Suprapubic skin (tissue), 4 donors: ENCODE measurements around the gene GEN1.

Experiments used
- POLR2A ChIP-seq, 2 donors: fragments of 450-650 bp; IDR thresholded peaks; one replicate each; pipeline ENCODE4 v1.6.1; 2017; ENCODE audit warnings: antibody characterized with exemption in 2 of 2, mild to moderate bottlenecking in 2 of 2, moderate library complexity in 2 of 2
- POLR2AphosphoS5 ChIP-seq, 3 donors: sonication (generic); formaldehyde crosslinking; IDR thresholded peaks; one replicate each; pipeline ENCODE4 v1.6.1; 2017; ENCODE audit warnings: antibody characterized with exemption in 3 of 3
- TF ChIP-seq, protein P1 (sequence below), 2 donors: fragments of 200-600 bp in 1 of 2; fragments of 450-650 bp in 1 of 2; sonication (generic) in 1 of 2; IDR thresholded peaks; one replicate each; pipeline ENCODE4 v1.5.1; 2016 to 2019; ENCODE audit warnings: antibody characterized with exemption in 2 of 2, mild to moderate bottlenecking in 1 of 2, moderate library complexity in 1 of 2

DNA sequence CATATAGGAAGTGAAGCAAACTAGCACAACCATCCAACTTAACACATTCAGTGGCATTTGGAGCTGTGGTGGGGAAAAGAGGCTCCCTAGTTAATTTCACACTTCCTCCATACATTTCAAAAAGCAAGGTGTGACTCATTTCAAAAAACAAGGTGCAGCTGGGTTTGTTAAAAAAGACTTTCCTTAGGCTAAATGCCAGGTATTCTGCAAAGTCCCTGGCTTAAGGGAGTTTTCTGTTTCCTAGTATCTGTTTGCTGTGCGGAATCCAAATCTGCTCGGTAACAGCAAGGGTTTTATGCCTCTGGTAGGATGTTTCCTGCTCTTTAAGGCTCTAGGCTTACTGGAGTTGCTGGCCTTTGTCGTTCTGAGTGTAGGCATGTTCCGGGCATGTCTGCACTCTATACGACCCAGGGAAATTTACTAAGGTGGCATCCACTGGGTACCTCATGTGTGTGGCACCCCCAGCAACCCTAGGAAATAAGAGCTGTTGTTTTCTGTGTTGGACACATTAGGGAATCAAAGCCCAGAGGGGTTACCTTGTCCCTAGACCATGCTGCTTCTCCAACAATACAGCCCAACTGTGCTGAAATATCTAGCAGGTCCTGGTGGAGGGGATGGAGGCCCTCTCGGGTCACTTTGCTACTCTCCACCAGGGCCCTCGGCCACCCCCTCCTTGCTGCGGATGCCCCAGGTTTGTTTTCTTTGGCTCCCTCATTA is 61.7 kb downstream of the GEN1 start:
- TF ChIP-seq, protein P1, sequence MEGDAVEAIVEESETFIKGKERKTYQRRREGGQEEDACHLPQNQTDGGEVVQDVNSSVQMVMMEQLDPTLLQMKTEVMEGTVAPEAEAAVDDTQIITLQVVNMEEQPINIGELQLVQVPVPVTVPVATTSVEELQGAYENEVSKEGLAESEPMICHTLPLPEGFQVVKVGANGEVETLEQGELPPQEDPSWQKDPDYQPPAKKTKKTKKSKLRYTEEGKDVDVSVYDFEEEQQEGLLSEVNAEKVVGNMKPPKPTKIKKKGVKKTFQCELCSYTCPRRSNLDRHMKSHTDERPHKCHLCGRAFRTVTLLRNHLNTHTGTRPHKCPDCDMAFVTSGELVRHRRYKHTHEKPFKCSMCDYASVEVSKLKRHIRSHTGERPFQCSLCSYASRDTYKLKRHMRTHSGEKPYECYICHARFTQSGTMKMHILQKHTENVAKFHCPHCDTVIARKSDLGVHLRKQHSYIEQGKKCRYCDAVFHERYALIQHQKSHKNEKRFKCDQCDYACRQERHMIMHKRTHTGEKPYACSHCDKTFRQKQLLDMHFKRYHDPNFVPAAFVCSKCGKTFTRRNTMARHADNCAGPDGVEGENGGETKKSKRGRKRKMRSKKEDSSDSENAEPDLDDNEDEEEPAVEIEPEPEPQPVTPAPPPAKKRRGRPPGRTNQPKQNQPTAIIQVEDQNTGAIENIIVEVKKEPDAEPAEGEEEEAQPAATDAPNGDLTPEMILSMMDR (IDR thresholded peaks at IDR 0.05), result no peak
- TF ChIP-seq POLR2A (IDR thresholded peaks at IDR 0.05) (no peak), POLR2AphosphoS5 (IDR thresholded peaks at IDR 0.05) (no peak)
